ENCODE results near the gene NHSL1.

Gene NHSL1

DNA sequence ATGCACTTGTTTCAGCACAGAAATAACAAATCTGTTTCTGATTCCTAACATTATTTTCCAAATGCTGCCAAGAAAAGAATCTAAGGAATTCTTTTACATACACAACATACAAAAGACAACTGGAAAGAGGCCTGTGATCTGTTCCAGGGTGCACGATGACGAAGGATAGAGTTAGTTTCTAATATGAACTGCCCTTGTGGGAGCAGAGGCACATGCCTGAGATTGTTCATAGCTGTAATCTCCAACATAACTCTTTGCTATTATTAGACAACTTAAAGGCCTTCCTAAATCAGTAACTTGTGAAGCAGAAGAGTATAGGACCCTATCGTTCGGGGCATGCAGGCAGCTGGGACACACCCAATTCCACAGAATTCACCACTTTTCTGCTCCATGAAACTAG lies 41.2 kb upstream of the NHSL1 start:
- DNase-seq (ENCODE audit: low spot score) = no peak
- TF ChIP-seq, protein P1, sequence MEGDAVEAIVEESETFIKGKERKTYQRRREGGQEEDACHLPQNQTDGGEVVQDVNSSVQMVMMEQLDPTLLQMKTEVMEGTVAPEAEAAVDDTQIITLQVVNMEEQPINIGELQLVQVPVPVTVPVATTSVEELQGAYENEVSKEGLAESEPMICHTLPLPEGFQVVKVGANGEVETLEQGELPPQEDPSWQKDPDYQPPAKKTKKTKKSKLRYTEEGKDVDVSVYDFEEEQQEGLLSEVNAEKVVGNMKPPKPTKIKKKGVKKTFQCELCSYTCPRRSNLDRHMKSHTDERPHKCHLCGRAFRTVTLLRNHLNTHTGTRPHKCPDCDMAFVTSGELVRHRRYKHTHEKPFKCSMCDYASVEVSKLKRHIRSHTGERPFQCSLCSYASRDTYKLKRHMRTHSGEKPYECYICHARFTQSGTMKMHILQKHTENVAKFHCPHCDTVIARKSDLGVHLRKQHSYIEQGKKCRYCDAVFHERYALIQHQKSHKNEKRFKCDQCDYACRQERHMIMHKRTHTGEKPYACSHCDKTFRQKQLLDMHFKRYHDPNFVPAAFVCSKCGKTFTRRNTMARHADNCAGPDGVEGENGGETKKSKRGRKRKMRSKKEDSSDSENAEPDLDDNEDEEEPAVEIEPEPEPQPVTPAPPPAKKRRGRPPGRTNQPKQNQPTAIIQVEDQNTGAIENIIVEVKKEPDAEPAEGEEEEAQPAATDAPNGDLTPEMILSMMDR (IDR thresholded peaks at IDR 0.05; ENCODE audit: extremely low read depth, missing control alignments) = no peak

DNA sequence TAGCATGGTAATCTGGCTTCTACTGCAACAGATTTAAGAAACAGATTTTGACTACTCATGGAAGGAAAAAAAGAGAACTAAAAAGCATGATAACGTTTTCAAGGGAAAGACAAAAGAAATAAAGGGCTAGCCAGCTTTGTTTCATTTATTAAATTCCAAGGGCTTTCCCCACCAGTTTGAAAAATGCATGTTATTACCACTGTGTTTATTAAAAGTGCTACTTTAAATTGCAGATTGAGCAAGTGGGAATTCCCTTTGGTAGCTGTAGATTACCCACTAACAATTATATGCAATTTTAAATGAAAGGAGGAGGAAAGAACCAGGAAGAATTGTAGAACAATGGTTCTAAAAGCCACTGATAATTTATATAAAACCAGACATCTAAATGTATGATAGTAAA lies 40.6 kb upstream of the NHSL1 start:
- no peak for DNase-seq (ENCODE audit: low spot score)
- TF ChIP-seq, protein P1 (IDR thresholded peaks at IDR 0.05; ENCODE audit: extremely low read depth, missing control alignments) = no peak

DNA sequence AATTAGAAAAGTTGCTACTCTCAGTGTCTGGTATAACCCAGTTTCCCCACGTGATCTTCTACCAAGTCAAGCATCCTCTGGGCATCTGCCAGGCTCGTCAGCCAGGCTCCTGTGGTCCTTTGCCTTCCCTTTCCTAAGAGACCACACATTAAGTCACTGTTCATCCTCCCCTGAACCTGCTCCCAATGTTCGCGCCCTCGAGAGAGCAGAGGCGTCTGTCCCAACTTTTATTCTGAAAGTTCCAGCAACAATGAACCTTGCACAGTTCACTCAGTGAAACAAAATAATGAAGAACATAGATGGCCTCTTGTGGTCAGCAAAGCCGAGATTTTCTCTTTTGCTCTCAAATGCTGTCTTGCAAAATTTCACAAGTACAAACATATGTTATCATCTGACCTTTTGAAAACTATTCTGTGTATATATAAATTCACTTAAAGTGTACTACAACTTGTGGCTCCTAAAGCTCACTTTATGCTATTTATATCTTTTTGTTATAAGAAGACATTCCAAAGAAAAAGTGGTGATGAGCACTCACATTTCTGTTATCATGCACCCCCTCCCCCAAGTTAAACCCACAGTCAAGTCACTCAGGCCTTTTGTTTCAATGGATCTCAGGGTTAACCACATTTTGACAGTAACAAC lies 39.2 kb upstream of the NHSL1 start:
- DNase-seq (ENCODE audit: low spot score) = no peak
- TF ChIP-seq, protein P1 (IDR thresholded peaks at IDR 0.05; ENCODE audit: extremely low read depth, missing control alignments) = no peak

DNA sequence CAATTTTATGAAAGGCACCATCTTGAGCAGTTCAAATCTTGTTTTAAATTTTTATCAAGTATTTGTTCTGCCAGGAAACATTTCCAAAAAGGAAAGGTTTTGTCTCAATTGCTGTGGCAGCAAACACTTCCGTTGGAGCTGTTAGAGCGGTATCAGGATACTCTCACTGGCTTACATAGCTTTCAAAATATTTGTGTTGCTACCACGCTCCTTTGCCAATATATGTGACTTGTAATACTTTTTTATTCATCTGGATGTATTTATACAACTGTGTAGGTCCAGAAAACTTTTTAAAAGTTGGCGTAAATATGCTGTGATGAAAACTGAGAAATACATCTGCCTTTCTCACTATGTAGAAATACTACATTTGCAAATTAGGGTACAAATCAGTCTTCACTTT lies 37.8 kb upstream of the NHSL1 start:
- no peak for DNase-seq (ENCODE audit: low spot score)
- TF ChIP-seq, protein P1 (IDR thresholded peaks at IDR 0.05; ENCODE audit: extremely low read depth, missing control alignments) = no peak

DNA sequence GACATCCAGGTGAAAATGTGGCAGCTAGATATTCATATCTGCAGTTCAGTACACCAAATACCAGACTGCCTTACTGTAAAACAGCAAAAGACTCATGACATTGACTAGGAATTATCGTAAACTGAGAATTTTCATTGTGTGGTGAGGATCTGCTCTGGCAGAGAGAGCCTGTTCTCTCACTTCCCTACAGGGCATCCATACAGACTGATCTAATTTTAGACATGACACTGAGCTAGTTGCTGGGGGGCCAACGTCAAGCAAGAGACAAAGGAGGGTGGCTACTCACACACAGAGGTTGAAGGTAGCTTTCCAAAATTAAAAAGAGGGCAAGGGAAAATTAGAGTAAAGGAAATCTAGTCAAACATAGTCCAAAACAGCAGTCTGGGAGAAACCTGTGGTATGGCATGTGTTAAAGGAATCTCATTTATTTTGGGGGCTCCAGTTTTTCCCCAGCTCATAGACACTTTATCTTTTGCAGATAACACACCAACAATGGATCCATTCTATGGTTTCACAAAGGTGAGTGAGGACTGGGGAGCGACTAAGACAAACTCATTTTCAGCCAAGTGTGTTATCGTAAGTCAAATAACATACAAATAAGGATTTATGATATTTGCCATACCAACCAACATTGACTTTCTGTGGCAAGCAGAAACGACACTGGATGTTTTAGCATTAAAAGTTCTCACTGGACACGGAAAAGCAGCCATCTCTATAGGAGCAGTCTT lies 36.6 kb upstream of the NHSL1 start:
- no peak for DNase-seq (ENCODE audit: low spot score)
- TF ChIP-seq, protein P1 (IDR thresholded peaks at IDR 0.05; ENCODE audit: extremely low read depth, missing control alignments) = no peak

DNA sequence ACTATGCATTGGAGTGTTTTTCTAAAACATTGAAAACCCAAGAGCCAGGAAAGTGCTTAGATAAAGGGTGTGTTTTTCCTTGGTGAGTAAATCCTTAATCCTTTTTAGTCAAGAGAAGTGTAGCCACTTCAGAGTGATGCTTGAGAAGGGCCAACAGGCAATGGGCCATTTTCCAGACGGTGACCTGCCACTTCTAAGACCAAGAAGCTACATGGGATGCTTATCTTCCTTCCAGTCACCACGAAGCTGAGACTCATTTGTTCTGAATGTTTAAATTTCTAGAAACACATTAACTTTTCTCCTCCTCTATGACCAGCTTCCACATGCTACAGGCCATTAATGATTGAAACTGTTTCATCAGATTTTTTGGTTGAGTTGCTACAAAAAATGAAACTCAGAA lies 34.4 kb upstream of the NHSL1 start:
- no peak for DNase-seq (ENCODE audit: low spot score)
- TF ChIP-seq, protein P1 (IDR thresholded peaks at IDR 0.05; ENCODE audit: extremely low read depth, missing control alignments) = no peak

DNA sequence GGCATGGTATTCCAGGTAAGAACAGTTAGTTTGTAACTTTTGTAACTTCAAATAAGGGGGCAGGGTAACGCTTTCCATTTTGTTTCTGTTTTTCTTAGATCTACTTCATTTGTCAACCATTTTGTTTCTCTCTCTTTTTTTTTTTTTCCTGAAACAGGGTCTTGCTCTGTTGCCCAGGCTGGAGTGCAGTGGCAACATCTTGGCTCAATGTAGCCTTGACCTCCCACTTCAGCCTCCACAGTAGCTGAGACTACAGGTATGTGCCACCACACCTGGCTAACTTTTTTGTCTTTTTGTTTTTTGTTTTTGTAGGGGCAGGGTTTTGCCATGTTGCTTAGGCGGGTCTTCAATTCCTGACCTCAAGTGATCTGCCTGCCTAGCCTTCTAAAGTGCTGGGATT lies 32.1 kb upstream of the NHSL1 start:
- DNase-seq (ENCODE audit: low spot score) = no peak
- TF ChIP-seq, protein P1 (IDR thresholded peaks at IDR 0.05; ENCODE audit: extremely low read depth, missing control alignments) = no peak
